ENCODE data around the gene PIWIL1.

PIWIL1 gene

GRCh38 chr12:130342842-130343241 lies 5.2 kb downstream of the PIWIL1 start:
- no peak for DNase-seq (ENCODE audit: low read depth)
- H3K4me3 ChIP-seq (ENCODE audit: control insufficient read depth, low read depth, low read length): no peak overlapping the region
- no peak for TF ChIP-seq CTCF (IDR thresholded peaks at IDR 0.05; ENCODE audit: control insufficient read depth, insufficient read depth, low read depth, low read length, missing control alignments)

GRCh38 chr12:130344529-130344928 lies 6.8 kb downstream of the PIWIL1 start:
- TF ChIP-seq CTCF (IDR thresholded peaks at IDR 0.05; ENCODE audit: control insufficient read depth, insufficient read depth, low read depth, low read length, missing control alignments): no peak
- no peak for DNase-seq (ENCODE audit: low read depth)
- no peak overlapping the region for H3K4me3 ChIP-seq (ENCODE audit: control insufficient read depth, low read depth, low read length)

- TF ChIP-seq CTCF (IDR thresholded peaks at IDR 0.05; ENCODE audit: control insufficient read depth, insufficient read depth, low read depth, low read length, missing control alignments): no peak
- no peak overlapping the region for H3K4me3 ChIP-seq (ENCODE audit: control insufficient read depth, low read depth, low read length)
- no peak for DNase-seq (ENCODE audit: low read depth)
Measured at GRCh38 chr12:130345292-130345691, 7.6 kb downstream of the PIWIL1 start.

- no peak for DNase-seq (ENCODE audit: low read depth)
- H3K4me3 ChIP-seq (ENCODE audit: control insufficient read depth, low read depth, low read length): no peak overlapping the region
- no peak for TF ChIP-seq CTCF (IDR thresholded peaks at IDR 0.05; ENCODE audit: control insufficient read depth, insufficient read depth, low read depth, low read length, missing control alignments)
Measured at GRCh38 chr12:130347588-130347987, 9.9 kb downstream of the PIWIL1 start.

- TF ChIP-seq CTCF (IDR thresholded peaks at IDR 0.05; ENCODE audit: control insufficient read depth, insufficient read depth, low read depth, low read length, missing control alignments): no peak
- no peak for DNase-seq (ENCODE audit: low read depth)
- H3K4me3 ChIP-seq (ENCODE audit: control insufficient read depth, low read depth, low read length): no peak overlapping the region
Measured at GRCh38 chr12:130350715-130351114, 13.0 kb downstream of the PIWIL1 start.

- H3K4me3 ChIP-seq (ENCODE audit: control insufficient read depth, low read depth, low read length): no peak overlapping the region
- no peak for TF ChIP-seq CTCF (IDR thresholded peaks at IDR 0.05; ENCODE audit: control insufficient read depth, insufficient read depth, low read depth, low read length, missing control alignments)
- no peak for DNase-seq (ENCODE audit: low read depth)
Measured at GRCh38 chr12:130351326-130351725, 13.6 kb downstream of the PIWIL1 start.

GRCh38 chr12:130353081-130353480 lies 15.4 kb downstream of the PIWIL1 start:
- no peak overlapping the region for H3K4me3 ChIP-seq (ENCODE audit: control insufficient read depth, low read depth, low read length)
- no peak for DNase-seq (ENCODE audit: low read depth)
- no peak for TF ChIP-seq CTCF (IDR thresholded peaks at IDR 0.05; ENCODE audit: control insufficient read depth, insufficient read depth, low read depth, low read length, missing control alignments)
